B cell (primary cell): ENCODE measurements around the gene HOMER1.

Experiments
- CTCF ChIP-seq: fragments of 200-600 bp; IDR thresholded peaks from one replicate; pipeline ENCODE4 v1.8.0; 2022; ENCODE audit warnings: antibody characterized with exemption, mild to moderate bottlenecking
- EZH2 ChIP-seq: IDR thresholded peaks from 2 replicates; pipeline ENCODE4 v1.6.1; 2012; ENCODE audit warnings: borderline replicate concordance, low read depth, mild to moderate bottlenecking, moderate library complexity, low read length; ENCODE audit not compliant: insufficient read depth, poor library complexity, severe bottlenecking

DNA sequence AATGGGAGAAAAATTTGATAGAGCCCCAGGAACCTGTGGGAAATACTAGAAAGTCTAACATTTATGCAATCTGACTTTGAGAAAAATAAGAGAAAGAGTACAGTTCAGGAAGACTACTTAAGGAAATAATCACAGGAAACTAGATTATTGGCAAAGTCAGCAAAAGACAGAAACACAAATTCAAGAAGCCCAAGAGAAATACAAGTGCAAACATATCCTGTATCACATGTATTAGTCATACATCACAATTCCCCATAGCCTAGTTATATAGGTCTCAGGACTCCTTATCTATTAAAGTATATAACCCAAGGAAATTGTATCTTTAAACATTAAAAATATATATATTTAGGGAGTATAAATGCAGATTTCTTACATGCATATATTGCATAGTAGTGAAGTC is 100.8 kb downstream of the HOMER1 start:
- TF ChIP-seq CTCF (no peak), EZH2 (no peak)
